ENCODE measurements around the gene POC1B. TPM values are rescaled to one million over a fixed set of nuclear protein-coding genes. Genes with fewer than 3 reads are reported as not detected.

The POC1B gene
- total RNA-seq, 1 donor from 2014 or later: 47.4 TPM

DNA sequence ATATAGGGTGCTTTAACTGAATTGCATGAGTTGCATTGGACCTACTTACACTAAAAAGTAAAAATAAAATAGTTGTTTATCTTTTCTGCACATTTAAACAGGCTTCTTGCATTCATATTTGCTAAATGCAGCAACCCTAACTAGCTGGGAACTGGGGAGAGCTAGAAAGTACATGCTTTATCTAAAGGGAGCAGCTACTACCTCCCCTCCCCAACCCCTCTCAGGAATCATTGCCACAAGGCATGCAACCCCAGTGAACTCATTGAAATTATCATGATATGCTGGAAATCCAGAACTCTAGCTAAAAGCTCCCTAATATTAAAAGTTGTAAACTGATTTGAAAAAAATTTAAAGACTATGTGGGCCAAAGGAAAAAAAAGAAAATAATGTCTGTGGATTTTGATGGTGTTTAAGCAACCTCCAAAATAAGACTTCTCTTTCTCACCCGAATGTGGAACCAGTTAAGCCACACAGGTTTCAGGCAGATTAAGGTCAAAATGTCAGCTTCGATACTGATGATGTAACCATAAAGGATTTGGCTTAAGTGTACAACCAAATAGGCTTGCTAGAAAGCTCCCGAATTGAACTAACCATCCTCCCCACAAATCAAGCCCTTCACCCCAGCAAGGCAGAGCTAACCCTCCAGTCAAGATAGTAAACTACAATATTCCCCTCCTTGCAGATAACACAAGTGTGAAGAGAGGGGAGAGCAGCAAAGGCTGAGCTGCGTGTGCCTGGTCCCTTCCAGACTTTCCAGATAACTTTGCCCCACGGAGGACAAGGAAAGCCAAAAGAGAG, 13.8 kb upstream of the POC1B start:
- DNase-seq (ENCODE audit: low spot score): no peak

DNA sequence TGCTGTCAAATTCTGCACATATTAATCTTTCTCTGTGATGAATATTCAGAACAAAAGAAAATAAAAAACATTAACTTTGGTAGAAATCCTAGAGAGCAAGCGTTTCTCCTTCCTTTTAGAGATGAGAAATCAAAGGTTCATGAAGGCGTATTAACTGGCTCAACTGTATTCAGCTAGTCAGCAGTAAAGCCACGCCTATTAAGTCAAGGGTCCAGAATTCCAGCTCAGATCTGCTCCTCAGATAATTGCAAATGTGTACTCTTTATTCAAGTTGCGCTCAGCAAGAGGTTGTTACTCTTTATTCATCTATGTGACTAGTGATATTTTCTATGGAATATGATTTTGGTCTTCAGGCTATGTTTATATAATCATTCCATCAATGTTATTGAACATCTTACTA, 13.1 kb upstream of the POC1B start:
- no peak for DNase-seq (ENCODE audit: low spot score)

DNA sequence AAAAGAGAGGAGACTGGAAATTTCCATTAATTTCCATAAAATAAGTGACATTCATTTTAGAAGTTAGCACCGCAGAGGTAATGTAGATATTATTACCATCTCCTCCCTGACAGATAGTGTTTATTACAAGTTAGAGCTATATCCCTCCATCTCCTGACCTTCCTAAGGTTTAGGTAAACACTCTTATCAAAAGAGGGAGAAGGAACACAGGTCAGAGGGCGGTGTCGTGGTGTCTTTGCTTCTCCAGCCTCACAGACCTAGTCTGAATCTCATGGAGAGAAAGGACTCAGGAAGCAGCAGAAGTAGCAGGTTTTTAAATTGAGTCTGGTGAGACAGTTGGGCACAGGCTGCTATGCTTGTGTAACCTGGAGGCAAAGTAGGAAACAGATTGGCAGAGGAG, 11.5 kb upstream of the POC1B start:
- DNase-seq (ENCODE audit: low spot score): no peak

DNA sequence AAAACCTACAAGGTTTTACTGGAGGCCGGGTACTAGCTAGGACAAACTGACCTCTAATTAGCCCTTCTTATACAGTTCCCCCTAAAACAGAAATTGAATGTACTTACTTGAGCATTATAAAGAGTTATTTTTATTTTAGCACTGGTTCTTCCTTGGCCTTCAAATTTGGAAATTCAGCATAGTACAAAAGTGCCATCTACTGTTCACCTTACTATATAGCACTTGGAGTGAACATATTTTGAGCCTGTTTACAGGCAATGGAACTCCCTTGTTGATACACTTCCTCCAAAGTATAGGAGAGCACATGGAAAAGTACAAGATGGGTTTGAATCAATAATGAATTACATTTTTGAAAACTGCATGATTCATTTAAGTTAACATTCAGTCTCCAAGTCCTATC, 3.9 kb upstream of the POC1B start:
- peak; percentile 65 for DNase-seq (ENCODE audit: low spot score)

DNA sequence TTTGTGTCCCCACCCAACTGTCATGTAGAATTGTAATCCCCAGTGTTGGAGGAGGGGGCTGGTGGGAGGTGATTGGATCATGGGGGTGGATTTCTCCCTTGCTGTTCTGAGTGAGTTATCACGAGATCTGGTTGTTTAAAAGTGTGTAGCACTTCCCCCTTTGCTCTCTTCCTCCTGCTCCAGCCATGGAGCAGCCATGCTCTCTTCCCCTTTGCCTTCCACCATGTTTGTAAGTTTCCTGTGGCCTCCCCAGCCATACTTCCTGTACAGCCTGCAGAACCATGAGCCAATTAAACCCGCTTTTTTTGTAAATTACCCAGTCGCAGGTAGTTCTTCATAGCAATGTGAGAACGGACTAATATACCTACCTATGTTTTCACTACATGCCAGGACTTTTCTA, 2.6 kb upstream of the POC1B start:
- no peak for DNase-seq (ENCODE audit: low spot score)

DNA sequence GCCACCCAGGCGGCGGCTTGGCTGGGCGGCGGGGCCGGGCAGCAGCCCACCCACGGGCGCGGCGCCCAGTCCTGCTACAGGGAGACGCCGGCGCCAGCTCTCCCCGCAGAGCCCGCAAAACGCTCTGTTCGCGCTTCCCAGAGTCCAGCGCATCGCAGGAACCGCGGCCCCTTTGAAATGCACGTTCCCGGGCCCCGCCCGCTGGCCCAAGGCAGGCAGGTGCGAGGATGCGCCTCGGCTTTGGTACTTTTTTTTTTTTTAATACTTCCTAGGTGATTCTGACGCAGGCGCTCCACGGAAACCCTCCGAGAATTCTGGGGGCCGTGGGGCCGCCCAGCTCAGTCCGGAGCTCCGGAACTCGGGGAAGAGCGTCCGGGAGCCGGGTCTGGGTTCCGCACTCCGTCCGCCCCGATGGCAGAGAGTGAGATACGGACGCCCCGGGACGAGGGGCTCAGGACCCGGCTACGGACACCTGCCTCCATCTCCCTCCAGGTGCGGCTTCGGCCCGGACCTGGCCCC, 483 bp downstream of the POC1B start:
- peak; percentile 40 for DNase-seq (ENCODE audit: low spot score)

DNA sequence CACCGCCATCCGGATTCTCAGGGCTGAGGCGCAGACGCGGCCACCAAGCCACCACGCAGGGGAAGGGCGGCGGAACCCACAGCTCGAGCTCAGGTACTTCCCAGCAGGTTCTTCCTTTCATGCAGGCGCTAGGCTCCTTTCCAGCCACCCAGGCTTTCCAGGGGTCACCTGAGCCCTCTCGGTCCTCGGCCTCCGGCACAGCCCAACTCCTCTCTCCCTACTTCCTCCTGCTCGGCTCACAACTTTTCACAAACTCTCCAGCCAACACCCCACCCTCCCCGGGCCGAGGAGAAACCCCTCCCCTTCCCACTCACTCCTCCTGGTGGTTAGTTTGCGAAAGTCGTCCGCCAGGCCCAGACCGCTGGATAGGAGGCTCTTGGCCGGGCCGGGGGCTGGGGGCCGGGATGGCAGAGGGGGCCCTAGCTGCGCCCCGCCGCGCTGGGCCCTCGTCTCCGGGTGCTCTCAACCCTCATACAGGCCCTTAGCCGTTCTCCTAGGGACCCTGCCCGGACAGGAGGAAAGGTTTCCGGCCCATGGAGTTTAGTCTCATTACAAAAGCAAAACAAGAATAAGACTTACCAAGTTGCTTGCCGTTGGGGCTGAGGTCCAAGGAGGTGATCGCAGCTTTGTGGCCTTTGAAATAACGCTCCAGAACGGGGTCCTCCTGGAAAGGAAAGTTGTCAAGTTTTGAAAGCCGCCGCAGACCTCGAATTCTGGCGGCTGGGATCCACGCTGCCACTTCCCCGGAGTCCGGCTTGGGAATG, 1.1 kb downstream of the POC1B start, which contains the start of gene GALNT4:
Gene GALNT4, minus strand, starts transcription at position 256 of the 764 bp plus-strand sequence. Its CDS starts 247 bp downstream, at position 9.
- DNase-seq (ENCODE audit: low spot score): peak; percentile 92

DNA sequence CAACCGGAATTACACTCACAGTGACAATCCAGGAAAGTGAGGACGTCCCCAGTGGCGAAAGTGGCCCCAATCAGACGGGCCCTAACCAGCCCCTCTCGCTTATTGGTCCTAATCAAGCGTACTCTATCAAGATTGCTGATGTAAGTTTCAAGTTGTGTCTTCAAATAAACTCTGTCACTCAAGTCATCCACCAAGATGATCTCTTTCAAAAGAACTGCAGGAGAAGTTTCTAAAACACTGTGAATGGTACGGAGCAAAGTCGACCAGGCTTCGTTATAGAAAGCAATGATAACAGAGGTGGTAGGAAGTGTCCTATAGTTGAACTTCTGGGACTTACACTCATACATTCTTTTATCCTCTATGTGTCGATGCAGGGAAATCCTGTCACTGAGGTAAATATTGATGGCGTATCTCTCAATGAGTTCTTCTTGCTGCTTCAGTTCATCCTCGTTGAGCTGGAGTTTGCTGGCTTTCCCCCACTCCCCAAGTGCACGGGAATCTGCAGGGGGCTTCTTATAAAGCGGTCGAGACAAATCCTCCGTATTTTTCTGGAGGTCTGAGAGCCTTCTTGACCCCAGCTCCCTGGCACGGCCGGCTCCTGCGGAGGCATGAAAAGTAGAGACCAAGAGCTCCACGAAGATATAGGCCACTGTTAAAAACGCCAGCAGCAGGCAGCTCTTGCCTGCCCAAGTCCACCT, 1.9 kb downstream of the POC1B start:
- DNase-seq (ENCODE audit: low spot score): no peak

DNA sequence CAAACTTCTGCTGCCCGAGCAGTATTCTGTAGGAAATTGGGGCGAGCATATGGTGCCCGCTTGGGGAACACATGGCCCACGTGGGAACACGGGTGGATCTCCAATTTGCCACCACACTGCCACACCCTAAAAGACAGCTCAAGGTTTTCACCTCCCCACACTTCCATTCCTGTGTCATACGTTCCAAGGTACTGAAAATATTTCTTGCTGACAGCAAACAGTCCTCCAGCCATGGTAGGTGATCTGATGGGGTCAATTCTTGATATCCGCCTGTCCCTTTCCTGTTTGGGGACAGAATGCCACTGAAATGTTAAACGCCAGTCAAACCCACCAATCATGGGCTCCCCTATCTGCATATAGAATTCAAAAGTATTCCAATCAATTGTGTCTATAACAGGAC, 2.5 kb downstream of the POC1B start:
- no peak for DNase-seq (ENCODE audit: low spot score)

DNA sequence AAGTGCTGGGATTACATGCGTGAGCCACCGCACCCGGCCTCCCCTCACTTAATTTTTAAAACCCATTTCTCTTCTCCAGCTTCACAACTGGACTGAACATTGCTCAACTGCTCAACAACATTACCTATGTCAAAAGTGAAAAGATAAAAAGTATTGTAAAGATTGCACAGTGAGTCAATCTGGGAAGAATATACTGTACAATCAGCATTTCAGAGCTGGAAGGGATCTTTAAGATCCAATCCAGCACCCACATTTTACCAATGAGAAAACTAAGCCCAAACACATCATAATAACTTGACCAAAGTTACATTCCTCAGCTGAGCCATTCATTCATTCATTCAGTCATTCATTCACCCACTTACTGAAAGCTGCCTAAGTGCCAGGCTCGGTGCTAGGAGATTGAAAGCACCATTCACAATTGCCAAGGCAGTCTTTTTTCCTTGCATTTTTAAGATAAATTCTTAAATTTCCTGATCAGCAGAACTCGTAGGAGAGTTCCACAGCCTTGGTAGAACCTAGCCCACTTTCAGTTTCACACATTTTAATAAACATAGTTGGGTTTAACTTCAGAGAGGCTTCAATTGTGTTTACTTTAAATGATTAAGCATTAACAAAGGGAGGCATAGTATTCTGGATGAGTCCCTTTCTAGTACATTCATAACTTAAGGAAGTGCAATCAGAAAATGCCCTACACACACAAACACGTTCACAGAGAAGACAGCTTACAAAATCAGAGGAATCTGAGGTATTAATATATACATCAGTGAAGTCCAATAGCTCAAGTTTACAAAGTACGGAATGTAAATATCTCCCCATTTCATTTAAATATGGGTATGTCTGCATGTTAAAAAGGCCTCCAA, 4.3 kb downstream of the POC1B start:
- no peak for DNase-seq (ENCODE audit: low spot score)

DNA sequence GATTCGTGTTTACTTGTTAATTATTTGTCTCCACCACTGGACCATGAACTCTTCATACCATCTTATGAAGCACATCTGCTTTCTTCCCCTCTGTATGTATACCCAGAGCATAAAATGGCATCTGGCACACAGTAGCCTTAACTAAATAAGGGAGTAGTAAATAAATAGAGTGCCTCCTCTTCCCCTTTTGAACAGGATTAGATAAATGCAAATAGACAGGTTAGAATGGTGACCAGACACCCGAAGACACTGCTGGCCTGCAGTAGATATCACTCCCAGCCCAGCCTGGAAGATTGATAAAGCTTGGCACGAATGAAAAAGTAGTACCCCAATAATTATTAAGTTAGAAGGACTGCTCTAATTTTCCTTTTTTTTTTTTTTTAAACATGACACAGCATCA, 8.1 kb downstream of the POC1B start:
- no peak for DNase-seq (ENCODE audit: low spot score)

DNA sequence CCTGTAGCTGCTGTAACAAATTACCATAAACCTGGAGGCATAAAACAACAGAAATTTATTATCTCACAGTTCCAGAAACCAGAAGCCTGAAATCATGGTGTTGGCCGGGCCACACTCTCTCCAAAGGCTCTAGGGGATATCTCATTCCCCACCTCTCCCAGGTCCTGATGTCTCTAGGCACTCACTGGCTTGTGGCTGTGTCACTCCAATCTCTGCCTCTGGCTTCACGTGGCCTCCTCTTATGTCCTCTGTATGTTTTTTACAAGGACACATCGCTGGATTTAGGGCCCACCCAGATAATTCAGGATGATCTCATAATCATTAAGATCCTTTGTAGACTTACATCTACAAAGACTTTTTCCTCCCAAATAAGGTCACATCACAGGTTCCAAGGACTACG, 9.2 kb downstream of the POC1B start:
- DNase-seq (ENCODE audit: low spot score): no peak

DNA sequence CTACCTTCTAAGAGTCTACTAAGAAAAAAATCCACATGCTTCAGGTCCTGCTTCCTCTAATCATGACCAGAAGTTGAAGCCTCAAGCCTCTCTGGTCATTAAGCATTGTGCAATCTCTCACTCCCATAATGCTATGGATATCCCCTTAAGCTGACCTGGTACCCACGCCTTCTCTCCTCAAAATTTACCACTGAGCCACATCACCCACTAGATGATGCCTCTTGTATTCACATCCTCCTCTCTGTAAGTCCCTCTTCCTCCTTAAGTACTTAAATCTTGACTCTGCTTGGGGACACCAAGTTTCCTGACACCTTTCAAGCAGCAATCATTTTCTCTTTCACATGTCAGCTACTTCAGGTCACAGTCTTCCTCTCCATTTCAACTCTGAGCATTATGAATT, 11.1 kb downstream of the POC1B start:
- DNase-seq (ENCODE audit: low spot score): no peak

DNA sequence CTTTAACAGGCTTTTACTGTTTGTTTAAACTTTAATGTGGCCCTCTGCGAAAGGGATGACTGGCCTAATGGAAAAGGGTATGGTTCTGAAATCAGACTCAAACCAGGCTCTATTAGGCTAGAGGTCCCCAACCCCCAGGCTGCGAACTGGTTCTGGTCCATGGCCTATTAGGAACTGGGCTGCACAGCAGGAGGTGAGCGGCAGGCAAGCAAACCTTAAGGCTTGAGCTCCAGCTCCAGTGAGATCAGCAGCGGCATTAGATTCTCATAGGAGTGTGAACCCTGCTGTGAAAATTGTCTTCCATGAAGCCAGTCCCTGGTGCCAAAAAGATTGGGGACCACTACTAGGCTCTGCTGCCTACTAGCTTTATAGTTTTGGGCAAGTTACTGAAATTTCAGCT, 12.3 kb downstream of the POC1B start:
- no peak for DNase-seq (ENCODE audit: low spot score)

DNA sequence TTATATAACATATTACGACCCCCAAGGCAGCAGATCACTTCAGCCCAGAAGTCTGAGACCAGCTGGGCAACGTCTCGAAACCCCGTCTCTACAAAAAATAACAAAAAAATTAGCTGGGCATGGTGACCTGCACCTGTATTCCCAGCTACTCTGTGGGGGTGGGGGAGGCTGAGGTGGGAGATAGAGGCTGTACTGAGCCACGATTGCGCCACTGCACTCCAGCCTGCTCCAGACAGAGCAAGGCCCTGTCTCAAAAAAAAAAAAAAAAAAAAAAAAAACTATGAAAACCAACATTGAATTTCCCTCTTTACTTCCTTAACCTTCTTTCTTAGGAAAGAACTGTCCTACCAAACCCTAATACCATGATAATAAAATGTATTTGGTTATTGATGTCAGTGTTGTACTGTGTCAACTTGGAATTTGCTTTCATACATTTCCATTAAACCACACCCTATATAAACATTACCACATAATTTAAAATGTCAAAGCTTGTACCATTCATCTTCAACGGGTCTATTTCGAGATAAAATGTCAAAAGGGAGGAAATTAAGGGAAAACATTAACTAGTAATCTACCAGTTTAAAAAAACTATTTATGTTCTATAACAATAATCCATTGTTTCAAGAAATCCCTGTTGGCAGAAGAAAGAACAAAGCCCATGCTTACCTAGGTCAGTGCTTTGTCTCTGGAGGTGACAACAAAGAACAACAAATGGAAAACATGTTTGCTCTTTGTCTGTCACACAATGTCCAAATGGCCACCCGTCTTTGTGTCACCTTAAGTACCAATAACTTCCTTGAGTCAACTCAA, 18.6 kb downstream of the POC1B start:
- DNase-seq (ENCODE audit: low spot score): no peak

DNA sequence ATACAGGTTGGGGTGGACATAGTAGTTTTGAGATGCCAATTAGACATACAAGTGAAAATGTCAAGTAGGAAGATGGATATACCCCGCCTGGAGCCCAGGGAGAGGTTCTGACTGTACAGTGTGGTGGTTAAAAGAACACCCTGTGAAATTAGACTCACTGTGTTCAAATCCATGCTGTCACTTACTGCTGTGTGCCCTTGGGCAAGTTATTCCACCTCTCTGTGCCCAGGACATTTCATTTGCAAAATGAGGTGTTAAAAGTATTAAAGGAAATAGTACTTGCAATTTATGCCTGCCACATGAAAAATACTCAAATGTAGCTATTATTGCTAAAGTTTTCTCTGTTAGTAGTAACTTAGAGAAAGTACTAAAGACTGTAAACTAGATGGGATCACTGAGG, 19.8 kb downstream of the POC1B start:
- no peak for DNase-seq (ENCODE audit: low spot score)

DNA sequence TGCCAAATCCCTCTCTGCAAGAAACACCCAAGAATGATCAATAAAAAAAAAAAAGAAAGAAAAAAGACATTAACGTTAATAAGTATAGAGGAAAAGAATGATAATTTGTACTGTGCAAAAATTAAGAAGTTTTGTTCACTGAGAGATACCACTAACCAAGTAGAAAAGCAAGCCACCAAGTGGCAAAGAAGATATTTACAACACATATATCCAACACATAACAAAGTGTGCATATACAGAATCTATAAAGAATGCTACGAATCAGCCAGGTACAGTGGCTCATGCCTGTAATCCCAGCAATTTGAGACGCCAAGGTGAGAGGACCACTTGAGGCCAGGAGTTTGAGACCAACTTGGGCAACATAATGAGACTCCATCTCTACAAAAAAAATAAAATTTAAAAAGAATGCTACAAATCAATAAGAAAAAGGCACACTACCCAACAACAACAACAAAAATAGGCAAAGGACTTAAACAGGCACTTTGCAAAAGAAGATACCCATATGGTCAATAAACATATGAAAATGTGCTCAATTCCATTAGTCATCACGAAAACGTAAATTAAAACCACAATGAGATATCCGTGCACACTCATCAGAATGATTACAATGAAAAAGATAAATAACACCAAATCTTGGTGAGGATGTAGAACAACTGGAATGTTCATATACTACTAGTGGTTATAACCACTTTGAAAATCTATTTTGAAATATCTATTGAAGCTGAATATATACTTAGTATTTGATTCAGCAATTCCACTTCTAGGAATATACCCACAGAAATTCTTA, 21.1 kb downstream of the POC1B start:
- no peak for DNase-seq (ENCODE audit: low spot score)

DNA sequence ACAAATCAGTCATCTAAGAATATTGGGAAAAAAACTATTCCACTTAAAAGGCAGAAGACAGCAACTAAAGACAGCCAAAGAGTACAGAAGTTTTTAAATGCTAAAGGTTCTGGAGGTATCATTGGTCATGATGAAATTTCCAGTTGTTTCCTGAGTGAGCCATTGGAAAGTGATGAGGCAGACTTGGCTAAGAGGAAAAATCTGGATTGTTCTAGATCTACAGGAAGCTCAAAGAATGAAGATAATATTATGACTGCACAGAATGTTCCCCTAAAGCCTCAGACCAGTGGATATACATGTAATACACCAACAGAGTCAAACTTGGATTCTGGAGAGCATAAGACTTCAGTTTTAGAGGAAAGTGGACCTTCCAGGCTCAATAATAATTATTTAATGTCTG, 24.1 kb downstream of the POC1B start:
- DNase-seq (ENCODE audit: low spot score): no peak

DNA sequence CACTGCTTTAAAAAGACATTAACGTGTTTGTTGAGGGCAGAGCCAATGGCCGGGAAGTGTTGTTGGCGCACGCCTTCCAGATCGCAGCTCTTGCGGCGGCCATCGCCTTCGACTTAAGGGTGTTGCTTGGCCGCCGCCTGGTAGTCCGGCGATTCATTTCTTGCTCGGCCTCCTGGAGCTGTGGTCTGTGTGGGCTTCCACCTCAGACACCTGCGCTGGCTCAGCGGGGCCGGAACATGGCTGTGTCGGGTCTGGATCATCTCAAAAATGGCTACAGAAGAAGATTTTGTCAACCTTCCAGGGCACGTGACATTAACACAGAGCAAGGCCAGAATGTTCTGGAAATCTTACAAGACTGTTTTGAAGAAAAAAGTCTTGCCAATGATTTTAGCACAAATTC, 26.0 kb downstream of the POC1B start:
- DNase-seq (ENCODE audit: low spot score): no peak

DNA sequence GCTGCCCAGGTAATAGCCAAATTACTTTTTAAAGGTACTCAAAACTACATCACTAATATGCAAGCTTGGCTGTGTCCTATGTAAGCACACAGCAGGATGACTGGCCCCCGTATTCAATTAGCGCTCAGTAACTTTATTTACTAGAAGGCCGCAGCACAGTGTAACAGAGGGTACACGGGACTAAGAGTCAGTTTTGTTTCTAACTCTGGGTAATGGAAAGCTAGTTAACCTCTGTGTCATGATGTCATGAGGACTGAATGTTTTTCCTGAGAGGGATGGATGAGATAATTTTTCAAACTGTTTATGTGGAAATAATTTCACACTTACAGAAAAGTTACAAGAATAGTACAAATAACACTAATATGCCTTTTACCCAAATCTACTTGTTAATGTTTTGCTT, 28.4 kb downstream of the POC1B start:
- no peak for DNase-seq (ENCODE audit: low spot score)
